Mesenchymal stem cell (in vitro differentiated cells and primary cell): ENCODE results near the gene GET4.
"Not testable (repeated sequence)": the region's sequence is repeated elsewhere in the genome, so short reads cannot be mapped to it uniquely, and the experiment has no call there.

Experiments used
- DNase-seq: peaks from one replicate; pipeline ENCODE4 v3.0.0-alpha.2; 2013
- H2AFZ ChIP-seq: one replicate; pipeline ENCODE4 v1.6.1; 2013; ENCODE audit warnings: low read depth, mild to moderate bottlenecking, control low read depth, inconsistent platforms, low read length, moderate library complexity
- H2AK5ac ChIP-seq: 2 replicates; pipeline ENCODE4 v1.6.1; 2013; ENCODE audit warnings: low read length, moderate library complexity, mild to moderate bottlenecking, inconsistent platforms; ENCODE audit not compliant: severe bottlenecking
- H2BK120ac ChIP-seq: one replicate; pipeline ENCODE4 v1.6.1; 2013; ENCODE audit warnings: low read depth, mild to moderate bottlenecking, inconsistent platforms, low read length, moderate library complexity
- H2BK12ac ChIP-seq, 2 experiments: one replicate each; pipeline ENCODE4 v1.6.1; 2013; ENCODE audit warnings: inconsistent platforms in 2 of 2, low read length in 2 of 2, mild to moderate bottlenecking in 2 of 2, moderate library complexity in 2 of 2, control low read depth in 1 of 2
- H2BK15ac ChIP-seq: one replicate; pipeline ENCODE4 v1.6.1; 2013; ENCODE audit warnings: mild to moderate bottlenecking, low read depth, inconsistent platforms; ENCODE audit not compliant: poor library complexity, severe bottlenecking
- H2BK5ac ChIP-seq: 2 replicates; pipeline ENCODE4 v1.6.1; 2013; ENCODE audit warnings: low read depth, mild to moderate bottlenecking, low read length, control low read depth, inconsistent platforms; ENCODE audit not compliant: poor library complexity, severe bottlenecking
- H3K14ac ChIP-seq, 2 experiments: one replicate each; pipeline ENCODE4 v1.6.1; 2013; ENCODE audit warnings: inconsistent platforms in 2 of 2, low read length in 2 of 2, control low read depth in 1 of 2, mild to moderate bottlenecking in 1 of 2, moderate library complexity in 1 of 2
- H3K18ac ChIP-seq, 2 experiments: one replicate each; pipeline ENCODE4 v1.6.1; 2013; ENCODE audit warnings: inconsistent platforms in 2 of 2, low read length in 2 of 2, control low read depth in 1 of 2, low read depth in 1 of 2, mild to moderate bottlenecking in 1 of 2
- H3K23ac ChIP-seq, 2 experiments: one replicate each; pipeline ENCODE4 v1.6.1; 2013; ENCODE audit warnings: inconsistent platforms in 2 of 2, low read length in 2 of 2, mild to moderate bottlenecking in 2 of 2, moderate library complexity in 2 of 2, control low read depth in 1 of 2
- H3K27ac ChIP-seq: 2 replicates; pipeline ENCODE4 v1.5.1; 2013; ENCODE audit warnings: mild to moderate bottlenecking, moderate library complexity, low read length, control low read depth, inconsistent platforms; ENCODE audit not compliant: poor library complexity, severe bottlenecking
- H3K27me3 ChIP-seq, 2 experiments: 2 replicates each; pipeline versions ENCODE4 v1.6.1 to v1.7.0; 2013; ENCODE audit warnings: low read length in 2 of 2, mild to moderate bottlenecking in 2 of 2, moderate library complexity in 2 of 2, control low read depth in 1 of 2, inconsistent platforms in 1 of 2; ENCODE audit not compliant: control insufficient read depth in 1 of 2, insufficient read depth in 1 of 2
- H3K36me3 ChIP-seq, 2 experiments: 2 replicates each; pipeline versions ENCODE4 v1.6.1 to v1.7.0; 2013; ENCODE audit warnings: low read length in 2 of 2, control low read depth in 1 of 2, inconsistent platforms in 1 of 2, low read depth in 1 of 2, mild to moderate bottlenecking in 1 of 2; ENCODE audit not compliant: insufficient read depth in 2 of 2, control insufficient read depth in 1 of 2
- H3K4ac ChIP-seq, 2 experiments: one replicate each; pipeline ENCODE4 v1.6.1; 2013; ENCODE audit warnings: inconsistent platforms in 2 of 2, low read length in 2 of 2, mild to moderate bottlenecking in 2 of 2, moderate library complexity in 2 of 2, control low read depth in 1 of 2, low read depth in 1 of 2
- H3K4me1 ChIP-seq: 2 replicates; pipeline ENCODE4 v1.6.1; 2013; ENCODE audit warnings: low read depth, low read length, control low read depth; ENCODE audit not compliant: control insufficient read depth, insufficient read depth
- H3K4me2 ChIP-seq: 2 replicates; pipeline ENCODE4 v1.6.1; 2013; ENCODE audit warnings: low read length, mild to moderate bottlenecking, inconsistent platforms; ENCODE audit not compliant: poor library complexity, severe bottlenecking
- H3K4me3 ChIP-seq, 2 experiments: 2 replicates each; pipeline versions ENCODE4 v1.5.1 to v1.7.0; 2013; ENCODE audit warnings: low read length in 2 of 2, mild to moderate bottlenecking in 2 of 2, control low read depth in 1 of 2, low read depth in 1 of 2; ENCODE audit not compliant: insufficient read depth in 1 of 2
- H3K79me1 ChIP-seq: replicated peaks from 2 replicates; pipeline ENCODE4 v1.6.1; 2013; ENCODE audit warnings: mild to moderate bottlenecking, control low read depth, low read length, inconsistent platforms; ENCODE audit not compliant: poor library complexity, severe bottlenecking
- H3K9ac ChIP-seq: 2 replicates; pipeline ENCODE4 v1.7.0; 2013; ENCODE audit warnings: mild to moderate bottlenecking, low read length, moderate library complexity
- H3K9me3 ChIP-seq: 2 replicates; pipeline ENCODE4 v1.7.0; 2013; ENCODE audit warnings: mild to moderate bottlenecking, low read length; ENCODE audit not compliant: control insufficient read depth
- H4K8ac ChIP-seq: one replicate; pipeline ENCODE4 v1.6.1; 2013; ENCODE audit warnings: inconsistent platforms, mild to moderate bottlenecking, low read length, moderate library complexity
- H4K91ac ChIP-seq: one replicate; pipeline ENCODE4 v1.6.1; 2013; ENCODE audit warnings: mild to moderate bottlenecking, low read length, inconsistent platforms
- WGBS: methylation state at CpG from one replicate; pipeline ENCODE4 v1.1.7; 2013; ENCODE audit warnings: mixed read lengths; 5-methylcytosine and 5-hydroxymethylcytosine counted together

Gene GET4

GRCh38 chr7:907158-907980 lies 31.0 kb downstream of the GET4 start:
- Histone ChIP-seq H3K4ac (no peak overlapping the region), H3K9ac (no peak overlapping the region), H3K14ac (no peak overlapping the region), H4K8ac (no peak overlapping the region), H2BK15ac (no peak overlapping the region), H3K27ac (no peak overlapping the region), H2BK5ac (no peak overlapping the region), H3K9me3 (no peaks in the 10 kb centered on the region), H2AK5ac (no peak overlapping the region), H2AFZ (no peak overlapping the region), H2BK12ac (no peak overlapping the region), H4K91ac (no peak overlapping the region), H3K18ac (no peak overlapping the region), H3K4me2 (no peak overlapping the region), H3K79me1 (no peaks in the 10 kb centered on the region), H2BK120ac (no peak overlapping the region), H3K27me3 (peaks cover 39 to 53% of the 10 kb centered on the region in 2 experiments), H3K23ac (no peak overlapping the region), H3K4me3 (no peak overlapping the region), H3K4me1 (peaks cover 11% of the 10 kb centered on the region), H3K36me3 (peaks cover 0 to 4% of the 10 kb centered on the region in 2 experiments)
- no peak for DNase-seq
- 87% methylated on average over 49 of the region's 49 CpGs for WGBS

- no peak overlapping the region for H2BK120ac ChIP-seq
Observed at GRCh38 chr7:908159-908581, 31.8 kb downstream of the GET4 start.

GRCh38 chr7:908591-909357 lies 32.4 kb downstream of the GET4 start:
- not testable (repeated sequence) for H2AK5ac ChIP-seq, H3K36me3 ChIP-seq, H3K14ac ChIP-seq, H2BK15ac ChIP-seq, H3K27ac ChIP-seq, H2BK5ac ChIP-seq, H3K79me1 ChIP-seq, H3K9me3 ChIP-seq, H3K9ac ChIP-seq
- Histone ChIP-seq H3K27me3 (peaks cover 33 to 48% of the 10 kb centered on the region in 2 experiments), H3K4me1 (peaks cover 14% of the 10 kb centered on the region), H3K18ac (peak overlapping the region; percentile 43 to 50), H4K8ac (peak overlapping the region; percentile 88), H2BK120ac (peak overlapping the region; percentile 49), H4K91ac (peak overlapping the region; percentile 70), H2BK12ac (peak overlapping the region in 1 of 2 experiments; percentile 87), H3K4ac (peak overlapping the region in 1 of 2 experiments; percentile 75), H2AFZ (peak overlapping the region; percentile 66), H3K4me2 (peak overlapping the region; percentile 53), H3K4me3 (peak overlapping the region; percentile 30 to 47), H3K23ac (peak overlapping the region in 1 of 2 experiments; percentile 34)
- 32% methylated on average over 26 of the region's 73 CpGs for WGBS
- peak; percentile 60 for DNase-seq

More at GRCh38 chr7:908159-908581, 31.8 kb downstream of the GET4 start:
- H2AK5ac ChIP-seq, result no peak overlapping the region
- H3K4ac ChIP-seq, result peak overlapping the region in 1 of 2 experiments; percentile 60
- no peaks in the 10 kb centered on the region for H3K79me1 ChIP-seq
- WGBS, result 81% methylated on average over 12 of the region's 12 CpGs
- H3K18ac ChIP-seq, result no peak overlapping the region
- H3K14ac ChIP-seq, result no peak overlapping the region
- no peak for DNase-seq
- H3K36me3 ChIP-seq, result peaks cover 0 to 4% of the 10 kb centered on the region in 2 experiments
- peak overlapping the region in 1 of 2 experiments; percentile 87 for H2BK12ac ChIP-seq
- H2BK15ac ChIP-seq, result peak overlapping the region; percentile 2
- H3K9ac ChIP-seq, result no peak overlapping the region
- no peak overlapping the region for H3K4me3 ChIP-seq
- no peak overlapping the region for H4K91ac ChIP-seq
- no peak overlapping the region for H2BK5ac ChIP-seq
- no peak overlapping the region for H2AFZ ChIP-seq
- peak overlapping the region in 1 of 2 experiments; percentile 34 for H3K23ac ChIP-seq
- H3K27ac ChIP-seq, result no peak overlapping the region
- H3K4me1 ChIP-seq, result peaks cover 13% of the 10 kb centered on the region
- H4K8ac ChIP-seq, result peak overlapping the region; percentile 19
- no peak overlapping the region for H3K4me2 ChIP-seq
- H3K9me3 ChIP-seq, result no peaks in the 10 kb centered on the region
- H3K27me3 ChIP-seq, result peaks cover 34 to 49% of the 10 kb centered on the region in 2 experiments
